Stimulated activated memory B cell treated with anti-CD40 and anti-IgM and Interleukin-4, amounts not matched to agents 10 μg/mL and 1 μg/mL and 100 μg/mL, for 72 hours (primary cell): Measurements from ENCODE around the gene FOXS1.
"Not testable (repeated sequence)": the region's sequence is repeated elsewhere in the genome, so short reads cannot be mapped to it uniquely, and the experiment has no call there.

Source experiments
- ATAC-seq: fragments of 150-1000 bp; cut with Tn5 transposase; 2 replicates; pipeline ENCODE4 v1.10.0; 2021
- H3K27ac Mint-ChIP-seq: one replicate; pipeline ENCODE4 v1.8.0; 2022; ENCODE audit warnings: mild to moderate bottlenecking, mixed read lengths
- H3K27me3 Mint-ChIP-seq: one replicate; pipeline ENCODE4 v1.8.0; 2022; ENCODE audit warnings: mixed read lengths
- H3K36me3 Mint-ChIP-seq: one replicate; pipeline ENCODE4 v1.8.0; 2022; ENCODE audit warnings: mixed read lengths
- H3K4me1 Mint-ChIP-seq: one replicate; pipeline ENCODE4 v1.8.0; 2022; ENCODE audit warnings: mixed read lengths
- H3K4me3 Mint-ChIP-seq: one replicate; pipeline ENCODE4 v1.8.0; 2022; ENCODE audit warnings: mild to moderate bottlenecking, moderate library complexity, mixed read lengths
- H3K9me3 Mint-ChIP-seq: one replicate; pipeline ENCODE4 v1.8.0; 2022; ENCODE audit warnings: mixed read lengths

The FOXS1 gene

GRCh38 chr20:31823360-31824124 lies 21.9 kb downstream of the FOXS1 start:
- H3K9me3 Mint-ChIP-seq = no peaks in the 10 kb centered on the region

DNA sequence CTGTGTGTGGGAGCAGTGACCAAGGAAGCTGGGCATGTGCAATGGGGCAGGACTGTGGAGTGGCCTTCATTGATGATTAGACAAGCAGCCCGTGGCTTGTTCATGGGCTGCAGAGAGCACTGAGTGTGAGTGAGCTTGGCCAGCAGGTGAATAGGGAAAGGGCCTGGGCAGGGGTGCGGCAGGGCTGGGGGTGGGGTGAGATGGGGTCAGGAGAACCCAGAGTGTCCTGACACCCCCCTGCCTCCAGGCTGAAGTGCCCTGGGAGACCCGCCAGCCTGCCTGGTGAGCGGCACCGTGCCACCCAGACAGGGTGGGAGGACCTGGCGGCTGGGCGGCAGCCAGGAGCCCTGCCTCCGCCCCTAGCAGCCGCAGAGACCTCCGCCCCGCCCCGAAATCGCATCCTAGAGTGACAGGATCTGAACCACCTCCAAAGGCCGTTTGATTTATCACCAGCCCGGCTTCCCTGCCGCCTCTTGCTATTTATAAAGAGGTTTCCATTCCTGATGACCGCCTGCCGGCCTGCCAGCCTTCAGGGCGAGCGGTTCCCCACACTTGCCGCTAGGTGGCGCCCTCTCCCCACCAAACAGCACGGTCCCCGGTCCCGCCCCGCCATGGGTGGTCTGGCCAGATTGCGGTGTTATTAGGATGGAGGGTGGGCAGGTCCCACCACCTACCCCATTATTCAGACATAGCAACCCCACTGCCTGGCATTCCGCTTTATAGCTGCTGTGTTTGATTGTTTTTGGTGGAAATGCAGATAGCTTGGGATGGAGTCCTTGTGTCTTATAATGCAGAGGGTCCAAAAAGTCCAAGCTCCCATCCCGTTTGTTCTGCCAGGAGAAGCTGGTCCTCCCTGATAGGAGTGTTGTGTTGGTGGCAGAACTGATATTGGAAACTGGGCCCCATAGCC lies 22.7 kb downstream of the FOXS1 start:
- H3K4me3 Mint-ChIP-seq = no peak overlapping the region
- no peak overlapping the region for H3K27ac Mint-ChIP-seq
- no peaks in the 10 kb centered on the region for H3K36me3 Mint-ChIP-seq
- no peaks in the 10 kb centered on the region for H3K9me3 Mint-ChIP-seq
- ATAC-seq = peak; percentile 84
- no peaks in the 10 kb centered on the region for H3K27me3 Mint-ChIP-seq
- no peaks in the 10 kb centered on the region for H3K4me1 Mint-ChIP-seq

More at GRCh38 chr20:31823360-31824124, 21.9 kb downstream of the FOXS1 start:
- no peak overlapping the region for H3K4me3 Mint-ChIP-seq
- H3K27me3 Mint-ChIP-seq = no peaks in the 10 kb centered on the region
- no peaks in the 10 kb centered on the region for H3K4me1 Mint-ChIP-seq
- no peaks in the 10 kb centered on the region for H3K36me3 Mint-ChIP-seq
- no peak for ATAC-seq
- no peak overlapping the region for H3K27ac Mint-ChIP-seq

DNA sequence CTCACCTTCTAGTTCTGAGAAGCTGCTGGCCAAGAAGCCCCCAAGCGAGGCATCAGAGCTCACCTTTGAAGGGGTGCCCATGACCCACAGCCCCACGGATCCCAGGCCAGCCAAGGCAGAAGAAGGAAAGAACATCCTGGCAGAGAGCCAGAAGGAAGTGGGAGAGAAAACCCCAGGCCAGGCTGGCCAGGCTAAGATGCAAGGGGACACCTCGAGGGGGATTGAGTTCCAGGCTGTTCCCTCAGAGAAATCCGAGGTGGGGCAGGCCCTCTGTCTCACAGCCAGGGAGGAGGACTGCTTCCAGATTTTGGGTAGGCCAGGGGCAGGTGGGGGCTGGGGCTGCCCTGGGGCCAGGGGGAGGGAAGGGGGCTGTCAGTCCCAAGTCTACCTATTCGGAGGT lies 24.0 kb downstream of the FOXS1 start:
- Mint-ChIP-seq H3K9me3 (no peaks in the 10 kb centered on the region), H3K27me3 (no peaks in the 10 kb centered on the region), H3K4me3 (no peak overlapping the region), H3K27ac (no peak overlapping the region), H3K36me3 (no peaks in the 10 kb centered on the region), H3K4me1 (no peaks in the 10 kb centered on the region)
- no peak for ATAC-seq

DNA sequence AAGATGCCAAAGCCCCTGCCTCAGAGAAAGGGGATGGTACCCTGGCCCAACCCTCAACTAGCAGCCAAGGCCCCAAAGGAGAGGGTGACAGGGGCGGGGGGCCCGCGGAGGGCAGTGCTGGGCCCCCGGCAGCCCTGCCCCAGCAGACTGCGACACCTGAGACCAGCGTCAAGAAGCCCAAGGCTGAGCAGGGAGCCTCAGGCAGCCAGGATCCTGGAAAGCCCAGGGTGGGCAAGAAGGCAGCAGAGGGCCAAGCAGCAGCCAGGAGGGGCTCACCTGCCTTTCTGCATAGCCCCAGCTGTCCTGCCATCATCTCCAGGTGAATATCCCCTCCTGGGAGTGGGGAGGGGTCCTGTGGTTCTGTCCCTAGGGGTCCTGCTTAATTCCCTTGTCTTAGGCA lies 25.2 kb downstream of the FOXS1 start:
- no peak for ATAC-seq
- H3K9me3 Mint-ChIP-seq = no peaks in the 10 kb centered on the region
- no peak overlapping the region for H3K27ac Mint-ChIP-seq
- H3K36me3 Mint-ChIP-seq = no peaks in the 10 kb centered on the region
- H3K4me1 Mint-ChIP-seq = no peaks in the 10 kb centered on the region
- H3K4me3 Mint-ChIP-seq = no peak overlapping the region
- no peaks in the 10 kb centered on the region for H3K27me3 Mint-ChIP-seq

DNA sequence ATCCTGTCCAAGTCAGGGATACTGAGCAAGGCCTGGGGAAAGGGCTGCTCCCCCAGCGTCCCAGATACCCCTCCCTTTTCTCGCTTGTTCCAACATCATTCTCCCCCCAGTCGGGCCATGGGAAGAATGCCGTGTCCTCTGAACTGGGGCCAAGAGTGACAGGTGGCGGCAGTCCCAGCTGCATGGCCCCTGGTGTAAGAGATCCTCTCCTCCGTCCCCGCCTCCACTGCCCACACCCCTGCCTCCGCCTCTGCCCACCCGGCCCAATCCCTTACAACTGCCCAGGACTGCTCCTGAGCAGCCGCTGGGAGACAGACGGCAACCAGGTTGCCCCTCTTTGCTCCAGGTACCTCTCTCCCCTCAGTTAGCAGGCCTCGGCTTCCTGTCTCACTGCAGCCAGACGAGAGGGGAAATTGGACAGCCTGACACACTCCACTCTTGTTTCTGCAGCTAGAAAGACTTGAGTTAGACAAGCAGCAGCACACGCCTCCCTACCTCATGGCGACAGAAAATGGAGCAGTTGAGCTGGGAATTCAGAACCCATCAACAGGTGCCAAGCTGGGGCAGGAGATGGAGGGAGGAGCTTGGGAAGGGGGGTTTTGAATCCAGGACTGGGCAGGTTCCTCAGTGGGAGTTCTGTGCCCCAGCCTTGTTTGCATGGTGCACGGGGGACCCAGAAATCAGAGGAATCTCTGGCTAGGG lies 26.2 kb downstream of the FOXS1 start, which contains the start of gene MYLK2:
Gene MYLK2, plus strand, starts transcription at position 274 of the 702 bp plus-strand sequence. Its CDS starts 225 bp downstream, at position 499.
- no peak for ATAC-seq
- H3K4me3 Mint-ChIP-seq = no peak within 1 kb of the TSS
- no peaks in the 10 kb centered on the region for H3K36me3 Mint-ChIP-seq
- H3K9me3 Mint-ChIP-seq = no peaks in the 10 kb centered on the region
- no peaks in the 10 kb centered on the region for H3K27me3 Mint-ChIP-seq
- H3K4me1 Mint-ChIP-seq = no peaks in the 10 kb centered on the region
- H3K27ac Mint-ChIP-seq = no peak within 1 kb of the TSS

- Mint-ChIP-seq H3K36me3 (no peaks in the 10 kb centered on the region), H3K9me3 (no peaks in the 10 kb centered on the region), H3K4me3 (no peak overlapping the region), H3K27me3 (no peaks in the 10 kb centered on the region), H3K27ac (no peak overlapping the region), H3K4me1 (no peaks in the 10 kb centered on the region)
- no peak for ATAC-seq
Observed at GRCh38 chr20:31818376-31818908, 27.0 kb downstream of the FOXS1 start.

DNA sequence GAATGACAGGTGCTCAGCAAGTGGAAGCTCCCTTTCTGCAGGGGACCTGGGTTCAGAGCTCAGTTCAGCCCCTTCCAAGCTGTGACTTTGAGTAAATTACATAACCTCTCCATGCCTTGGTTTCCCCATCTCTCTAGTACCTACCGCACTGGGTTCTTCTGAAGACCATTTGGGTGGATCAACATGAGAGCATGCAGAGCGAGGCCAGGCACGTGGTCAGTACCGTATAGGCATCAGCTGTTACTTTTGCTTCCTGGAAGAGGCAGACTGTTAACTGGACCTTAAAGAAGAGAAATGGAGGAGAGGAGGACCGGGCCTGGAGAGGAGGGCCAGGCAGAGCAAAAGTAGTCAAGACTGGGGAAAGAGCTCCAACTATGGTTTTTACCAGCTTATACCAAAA lies 27.9 kb downstream of the FOXS1 start:
- Mint-ChIP-seq H3K27me3 (no peaks in the 10 kb centered on the region), H3K27ac (no peak overlapping the region), H3K9me3 (no peaks in the 10 kb centered on the region), H3K36me3 (no peaks in the 10 kb centered on the region), H3K4me3 (no peak overlapping the region), H3K4me1 (no peaks in the 10 kb centered on the region)
- ATAC-seq = no peak

DNA sequence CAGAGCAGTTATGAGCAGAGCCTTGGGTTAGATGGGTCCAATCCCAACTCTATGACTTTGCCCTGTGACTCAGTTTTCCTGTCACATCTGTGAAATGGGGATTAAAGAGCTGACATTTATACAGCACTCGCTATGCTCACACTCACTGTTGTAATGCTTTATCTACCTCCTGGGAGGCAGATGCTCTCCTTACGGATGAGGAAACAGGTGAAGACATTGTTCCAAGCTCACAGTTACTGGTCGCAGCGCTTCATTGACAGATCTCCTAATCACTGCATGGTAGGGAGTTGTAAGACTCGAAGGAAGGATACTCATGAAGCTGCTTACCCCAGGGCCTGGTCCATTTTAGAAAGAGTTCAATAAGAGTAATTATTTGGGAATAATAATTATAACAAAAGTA lies 29.2 kb downstream of the FOXS1 start:
- Mint-ChIP-seq H3K9me3 (no peaks in the 10 kb centered on the region), H3K27me3 (no peaks in the 10 kb centered on the region), H3K4me1 (no peaks in the 10 kb centered on the region)

GRCh38 chr20:31815408-31816188 lies 29.8 kb downstream of the FOXS1 start:
- Mint-ChIP-seq H3K4me1 (peaks cover under 1% of the 10 kb centered on the region), H3K27me3 (no peaks in the 10 kb centered on the region), H3K36me3 (no peaks in the 10 kb centered on the region), H3K27ac (no peak overlapping the region), H3K4me3 (no peak overlapping the region), H3K9me3 (no peaks in the 10 kb centered on the region)
- no peak for ATAC-seq

More for the DNA sequence above, 29.2 kb downstream of the FOXS1 start:
- no peak for ATAC-seq
- no peak overlapping the region for H3K27ac Mint-ChIP-seq
- no peaks in the 10 kb centered on the region for H3K36me3 Mint-ChIP-seq
- no peak overlapping the region for H3K4me3 Mint-ChIP-seq

DNA sequence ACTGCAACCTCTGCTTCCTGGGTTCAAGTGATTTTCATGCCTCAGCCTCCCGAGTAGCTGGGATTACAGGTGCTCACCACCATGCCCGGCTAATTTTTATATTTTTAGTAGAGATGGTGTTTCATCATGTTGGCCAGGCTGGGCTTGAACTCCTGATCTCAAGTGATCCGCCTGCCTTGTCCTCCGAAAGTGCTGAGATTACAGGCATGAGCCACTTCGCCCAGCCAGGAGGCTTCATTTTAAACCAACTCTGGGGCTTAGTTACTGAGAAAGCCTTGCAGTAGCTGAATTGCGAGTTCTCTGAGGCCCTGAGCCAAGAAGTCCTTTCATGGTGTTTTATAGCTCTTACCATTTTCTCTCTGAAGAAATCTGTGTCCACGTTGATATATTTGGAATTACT lies 31.3 kb downstream of the FOXS1 start:
- not testable (repeated sequence) for H3K9me3 Mint-ChIP-seq

DNA sequence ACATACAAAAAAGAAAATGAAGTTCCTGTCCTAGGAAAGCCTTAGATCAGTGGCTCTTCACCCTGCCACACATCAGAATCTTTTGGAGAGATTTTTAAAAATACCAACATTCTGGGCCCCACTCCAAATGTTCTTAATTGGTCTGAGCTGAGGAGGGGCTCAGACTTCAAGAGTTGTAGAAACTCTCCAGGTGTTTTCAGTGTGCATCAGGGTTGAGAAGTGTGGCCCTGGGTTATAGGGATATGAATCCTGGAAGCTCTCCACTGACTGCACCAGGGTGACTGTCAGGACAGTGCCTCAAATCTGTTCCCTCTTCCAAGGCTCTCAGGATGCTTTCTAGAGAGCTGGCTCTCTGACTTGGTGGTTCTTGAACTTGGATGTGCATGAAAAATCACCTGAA lies 31.8 kb downstream of the FOXS1 start:
- ATAC-seq = no peak
- H3K4me1 Mint-ChIP-seq = peaks cover 5% of the 10 kb centered on the region
- H3K27me3 Mint-ChIP-seq = no peaks in the 10 kb centered on the region
- H3K27ac Mint-ChIP-seq = no peak overlapping the region
- no peaks in the 10 kb centered on the region for H3K36me3 Mint-ChIP-seq
- no peaks in the 10 kb centered on the region for H3K9me3 Mint-ChIP-seq
- no peak overlapping the region for H3K4me3 Mint-ChIP-seq

More for the DNA sequence above, 31.3 kb downstream of the FOXS1 start:
- not testable (repeated sequence) for H3K27ac Mint-ChIP-seq, ATAC-seq, H3K4me3 Mint-ChIP-seq, H3K36me3 Mint-ChIP-seq, H3K27me3 Mint-ChIP-seq, H3K4me1 Mint-ChIP-seq

DNA sequence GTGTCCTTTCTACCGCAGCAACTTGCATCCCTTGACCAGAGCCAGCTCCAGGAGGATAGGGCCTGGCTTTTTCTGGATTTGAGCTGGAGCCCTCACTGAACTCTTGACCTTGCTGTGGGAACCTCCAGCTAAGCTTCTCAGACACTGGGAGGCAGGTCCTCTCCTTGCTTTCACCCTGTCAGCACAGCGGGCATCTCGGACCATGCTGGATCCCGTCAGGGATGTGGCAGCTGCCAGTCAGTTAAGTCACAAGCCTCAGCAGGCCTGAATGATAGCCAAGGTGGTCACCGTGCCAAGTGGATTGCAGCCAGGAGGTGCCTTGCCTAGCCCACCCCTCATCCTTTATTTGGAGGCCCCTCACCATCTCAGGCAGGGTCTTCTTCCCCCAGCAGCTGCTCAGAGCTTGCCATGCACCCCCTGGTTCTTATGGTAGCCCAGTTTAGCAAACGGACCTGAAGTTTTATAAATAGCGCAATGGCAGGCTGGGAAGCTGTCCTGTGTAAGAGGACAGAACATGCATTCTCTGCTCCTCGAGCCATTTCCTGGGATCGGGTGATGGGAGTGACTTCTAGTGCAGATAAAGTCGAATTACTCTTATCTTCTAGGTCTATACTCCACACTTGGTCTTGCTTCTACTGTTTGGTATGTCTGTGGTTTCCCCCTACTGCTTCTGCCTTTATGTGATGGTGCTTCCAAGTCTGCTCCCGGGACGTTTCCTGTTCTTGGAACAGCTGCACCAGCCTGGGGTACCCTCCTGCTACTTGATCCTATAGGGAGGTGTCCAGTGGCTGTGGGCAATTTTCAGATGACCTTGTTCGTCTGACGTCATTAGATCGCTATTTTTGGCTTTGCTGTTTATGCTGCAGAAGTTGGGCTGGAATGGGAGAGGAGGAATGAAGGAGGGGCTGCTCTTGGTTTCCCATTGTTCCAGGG lies 33.3 kb downstream of the FOXS1 start:
- no peak overlapping the region for H3K27ac Mint-ChIP-seq
- no peaks in the 10 kb centered on the region for H3K9me3 Mint-ChIP-seq
- H3K36me3 Mint-ChIP-seq = no peaks in the 10 kb centered on the region
- H3K4me3 Mint-ChIP-seq = no peak overlapping the region
- no peak for ATAC-seq
- H3K4me1 Mint-ChIP-seq = peaks cover 5% of the 10 kb centered on the region
- H3K27me3 Mint-ChIP-seq = no peaks in the 10 kb centered on the region

DNA sequence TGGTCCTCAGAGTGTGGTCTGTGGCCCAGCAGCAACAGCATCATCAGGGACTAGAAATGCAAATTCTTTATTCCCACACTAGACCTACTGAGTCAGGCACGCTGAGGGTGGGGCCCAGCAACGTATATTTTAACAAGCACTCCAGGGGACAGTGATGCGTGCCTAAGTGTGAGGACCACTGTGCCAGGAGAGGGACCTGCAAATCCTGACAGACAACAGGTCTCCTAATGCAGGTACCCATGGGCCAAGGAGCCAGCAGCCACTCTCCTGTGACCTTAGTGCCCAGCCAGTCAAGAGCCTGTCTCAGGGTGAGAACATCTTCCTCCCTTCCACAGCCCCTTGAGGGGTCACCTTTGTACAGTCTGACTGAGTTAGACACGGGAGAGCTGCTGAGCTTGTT lies 34.2 kb downstream of the FOXS1 start:
- no peak for ATAC-seq
- Mint-ChIP-seq H3K9me3 (no peaks in the 10 kb centered on the region), H3K27ac (no peak overlapping the region), H3K36me3 (no peaks in the 10 kb centered on the region), H3K4me1 (peaks cover 11% of the 10 kb centered on the region), H3K27me3 (no peaks in the 10 kb centered on the region), H3K4me3 (no peak overlapping the region)

GRCh38 chr20:31809661-31810060 lies 35.7 kb downstream of the FOXS1 start:
- Mint-ChIP-seq H3K4me3 (no peak overlapping the region), H3K36me3 (no peaks in the 10 kb centered on the region), H3K9me3 (no peaks in the 10 kb centered on the region), H3K27ac (no peak overlapping the region), H3K27me3 (no peaks in the 10 kb centered on the region), H3K4me1 (peaks cover 13% of the 10 kb centered on the region)
- no peak for ATAC-seq
